Vagina (tissue), 2 donors: ENCODE measurements around the gene KCNE4. TPM values are rescaled to one million over a fixed set of nuclear protein-coding genes. Genes with fewer than 3 reads are reported as not detected.

Experiments
- DNase-seq, 2 donors: peaks; one replicate each; pipeline ENCODE4 v3.0.0-alpha.2; 2017; ENCODE audit errors: extremely low spot score in 2 of 2
- H3K27ac ChIP-seq: fragments of 200-600 bp; sonication (generic); one replicate; pipeline ENCODE4 v1.5.1; 2019
- H3K27me3 ChIP-seq: fragments of 200-600 bp; sonication (generic); one replicate; pipeline ENCODE4 v1.5.1; 2019
- H3K36me3 ChIP-seq, 2 donors: fragments of 200-600 bp; sonication (generic); one replicate each; pipeline ENCODE4 v1.5.1; 2017 to 2019
- H3K4me1 ChIP-seq: fragments of 200-600 bp; sonication (generic); one replicate; pipeline ENCODE4 v1.5.1; 2019
- H3K4me3 ChIP-seq, 2 donors: fragments of 200-600 bp; sonication (generic); 1 replicate in 1 of 2; 2 replicates in 1 of 2; pipeline ENCODE4 v1.5.1; 2016 to 2019
- H3K9me3 ChIP-seq: fragments of 200-600 bp; sonication (generic); one replicate; pipeline ENCODE4 v1.5.1; 2019
- POLR2A ChIP-seq, 2 donors: fragments of 450-650 bp; IDR thresholded peaks; one replicate each; pipeline ENCODE4 v1.6.1; 2017; ENCODE audit warnings: antibody characterized with exemption in 2 of 2, mild to moderate bottlenecking in 2 of 2, moderate library complexity in 2 of 2
- POLR2AphosphoS5 ChIP-seq, 2 donors: sonication (generic); formaldehyde crosslinking; IDR thresholded peaks; one replicate each; pipeline ENCODE4 v1.9.0; 2017; ENCODE audit warnings: antibody characterized with exemption in 2 of 2, mild to moderate bottlenecking in 2 of 2, low read depth in 1 of 2; ENCODE audit not compliant: insufficient read depth in 1 of 2
- intact Hi-C: fragments of 100-400 bp; cut with DNase I; formaldehyde crosslinking; loops from one replicate; pipeline ENCODE4 v1.15.1; 2023
- total RNA-seq: library from RNA; depleted of rRNA; stranded (reverse); fragments of >200 nt; gene quantifications from one replicate; pipeline ENCODE4 v1.2.3, GENCODE V29; 2016
- TF ChIP-seq, protein P1 (sequence below), 3 experiments: fragments of 450-650 bp in 2 of 3; fragments of 200-600 bp in 1 of 3; sonication (generic) in 1 of 3; IDR thresholded peaks; one replicate each; pipeline ENCODE4 v1.5.1; 2017 to 2019; ENCODE audit warnings: antibody characterized with exemption in 3 of 3, mild to moderate bottlenecking in 2 of 3, moderate library complexity in 2 of 3

KCNE4 gene
- total RNA-seq, 1 donor from 2014 or later = 4.9 TPM

DNA sequence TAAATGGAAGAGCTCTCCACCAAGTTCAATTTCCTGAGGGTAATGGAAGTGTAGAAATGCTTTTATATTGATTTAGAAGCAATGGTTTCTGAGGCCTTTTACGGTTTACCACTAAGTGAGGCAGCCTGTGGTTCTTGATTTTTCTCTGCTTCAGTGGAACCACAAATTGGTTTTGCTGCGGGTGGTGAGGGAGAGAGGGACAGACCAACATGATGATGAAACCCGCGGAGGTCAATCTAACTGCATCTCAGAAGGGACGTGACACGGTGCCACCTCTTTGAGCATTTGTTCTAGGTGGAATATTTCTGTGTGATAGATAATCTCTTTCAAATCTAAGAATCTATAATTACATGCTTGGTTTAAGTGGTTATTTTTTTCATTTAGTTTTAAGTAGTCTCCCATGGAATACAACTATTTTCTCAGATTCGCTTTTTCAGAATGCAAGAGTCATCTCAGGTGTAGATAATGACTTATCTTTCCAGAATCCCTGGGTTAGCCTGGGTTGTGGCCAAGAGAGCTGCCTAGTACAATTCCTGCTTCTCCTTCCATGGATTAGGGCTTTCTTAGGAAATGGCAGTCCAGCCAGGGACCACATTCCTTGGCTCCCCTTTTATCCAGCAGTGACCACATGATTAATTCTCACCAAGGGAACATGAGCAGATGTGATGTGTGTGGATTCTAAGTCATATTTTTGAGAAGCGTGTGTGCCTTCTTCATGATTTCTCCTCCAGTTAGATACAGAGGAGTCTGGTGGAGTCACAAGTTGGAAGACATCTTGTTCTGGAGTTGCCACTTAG, 52.5 kb downstream of the KCNE4 start:
- no peaks in the 10 kb centered on the region for H3K9me3 ChIP-seq
- DNase-seq = no peak
- H3K4me1 ChIP-seq = no peaks in the 10 kb centered on the region
- H3K4me3 ChIP-seq = no peak overlapping the region
- TF ChIP-seq POLR2A (IDR thresholded peaks at IDR 0.05) (no peak), POLR2AphosphoS5 (IDR thresholded peaks at IDR 0.05; ENCODE audit: insufficient read depth in 1 of 2, low read depth in 1 of 2) (no peak)
- TF ChIP-seq, protein P1, sequence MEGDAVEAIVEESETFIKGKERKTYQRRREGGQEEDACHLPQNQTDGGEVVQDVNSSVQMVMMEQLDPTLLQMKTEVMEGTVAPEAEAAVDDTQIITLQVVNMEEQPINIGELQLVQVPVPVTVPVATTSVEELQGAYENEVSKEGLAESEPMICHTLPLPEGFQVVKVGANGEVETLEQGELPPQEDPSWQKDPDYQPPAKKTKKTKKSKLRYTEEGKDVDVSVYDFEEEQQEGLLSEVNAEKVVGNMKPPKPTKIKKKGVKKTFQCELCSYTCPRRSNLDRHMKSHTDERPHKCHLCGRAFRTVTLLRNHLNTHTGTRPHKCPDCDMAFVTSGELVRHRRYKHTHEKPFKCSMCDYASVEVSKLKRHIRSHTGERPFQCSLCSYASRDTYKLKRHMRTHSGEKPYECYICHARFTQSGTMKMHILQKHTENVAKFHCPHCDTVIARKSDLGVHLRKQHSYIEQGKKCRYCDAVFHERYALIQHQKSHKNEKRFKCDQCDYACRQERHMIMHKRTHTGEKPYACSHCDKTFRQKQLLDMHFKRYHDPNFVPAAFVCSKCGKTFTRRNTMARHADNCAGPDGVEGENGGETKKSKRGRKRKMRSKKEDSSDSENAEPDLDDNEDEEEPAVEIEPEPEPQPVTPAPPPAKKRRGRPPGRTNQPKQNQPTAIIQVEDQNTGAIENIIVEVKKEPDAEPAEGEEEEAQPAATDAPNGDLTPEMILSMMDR (IDR thresholded peaks at IDR 0.05) = no peak
- no peaks in the 10 kb centered on the region for H3K36me3 ChIP-seq
- H3K27me3 ChIP-seq = no peaks in the 10 kb centered on the region
- no peak overlapping the region for H3K27ac ChIP-seq
- intact Hi-C loops = loop anchor here (10.0 kb wide), 1 partner anchor 130 kb away; no protein-coding TSS in a partner anchor

Other genes starting within 250 kb of the KCNE4 start
- 60.4 TPM for gene ACSL3, start 191.2 kb upstream of the KCNE4 start, total RNA-seq